ENCODE results near the gene XRCC6.

XRCC6 gene

GRCh38 chr22:41697126-41697775, 76.2 kb downstream of the XRCC6 start:
- DNase-seq (ENCODE audit: insufficient read length) = peak; percentile 78
- TF ChIP-seq POLR2A (IDR thresholded peaks at IDR 0.05; ENCODE audit: low read depth, low read length) (no peak), TAF1 (IDR thresholded peaks at IDR 0.05; ENCODE audit: borderline replicate concordance, low read depth, low read length) (0 out of 2 replicates have a peak, but pooled peaks have one; percentile 26)
- peak; percentile 74 for FAIRE-seq

GRCh38 chr22:41699264-41700107, 78.4 kb downstream of the XRCC6 start, which contains the start of gene MEI1:
MEI1 (plus strand) TSS chr22:41699503; CDS start chr22:41699539, 36 bp downstream.
- peak; percentile 93 for DNase-seq (ENCODE audit: insufficient read length)
- peak; percentile 94 for FAIRE-seq
- TF ChIP-seq POLR2A (IDR thresholded peaks at IDR 0.05; ENCODE audit: low read depth, low read length) (no peak), TAF1 (IDR thresholded peaks at IDR 0.05; ENCODE audit: borderline replicate concordance, low read depth, low read length) (no peak)

GRCh38 chr22:41700108-41700364, 78.9 kb downstream of the XRCC6 start:
- FAIRE-seq = no peak
- DNase-seq (ENCODE audit: insufficient read length) = no peak
- TF ChIP-seq POLR2AphosphoS5 (IDR thresholded peaks at IDR 0.05; ENCODE audit: low read depth, low read length) (no peak), TAF1 (IDR thresholded peaks at IDR 0.05; ENCODE audit: borderline replicate concordance, low read depth, low read length) (no peak), POLR2A (IDR thresholded peaks at IDR 0.05; ENCODE audit: low read depth, low read length) (no peak)

GRCh38 chr22:41702763-41703162, 81.7 kb downstream of the XRCC6 start:
- no peak for FAIRE-seq
- no peak for DNase-seq (ENCODE audit: insufficient read length)
- no peak for TF ChIP-seq POLR2A (IDR thresholded peaks at IDR 0.05; ENCODE audit: low read depth, low read length)
- TF ChIP-seq POLR2AphosphoS5 (IDR thresholded peaks at IDR 0.05; ENCODE audit: low read depth, low read length) = no peak
- no peak for TF ChIP-seq TAF1 (IDR thresholded peaks at IDR 0.05; ENCODE audit: borderline replicate concordance, low read depth, low read length)

GRCh38 chr22:41709341-41709740, 88.2 kb downstream of the XRCC6 start:
- FAIRE-seq (no peak), DNase-seq (ENCODE audit: insufficient read length) (no peak)
- TF ChIP-seq POLR2AphosphoS5 (IDR thresholded peaks at IDR 0.05; ENCODE audit: low read depth, low read length) (no peak), POLR2A (IDR thresholded peaks at IDR 0.05; ENCODE audit: low read depth, low read length) (no peak), TAF1 (IDR thresholded peaks at IDR 0.05; ENCODE audit: borderline replicate concordance, low read depth, low read length) (no peak)

- no peak for TF ChIP-seq POLR2AphosphoS5 (IDR thresholded peaks at IDR 0.05; ENCODE audit: low read depth, low read length)
- no peak for TF ChIP-seq TAF1 (IDR thresholded peaks at IDR 0.05; ENCODE audit: borderline replicate concordance, low read depth, low read length)
- TF ChIP-seq POLR2A (IDR thresholded peaks at IDR 0.05; ENCODE audit: low read depth, low read length) = no peak
- DNase-seq (ENCODE audit: insufficient read length) (no peak), FAIRE-seq (no peak)
Observed at GRCh38 chr22:41713004-41713403, 91.9 kb downstream of the XRCC6 start.

All from GM12892 (cell line).